Umbilical cord (tissue), 1 donor: Measurements from ENCODE around the gene SMIM45.

Source experiments
- DNase-seq: peaks from one replicate; pipeline ENCODE4 v3.0.0-alpha.2; 2015; ENCODE audit warnings: low spot score

Gene SMIM45

DNA sequence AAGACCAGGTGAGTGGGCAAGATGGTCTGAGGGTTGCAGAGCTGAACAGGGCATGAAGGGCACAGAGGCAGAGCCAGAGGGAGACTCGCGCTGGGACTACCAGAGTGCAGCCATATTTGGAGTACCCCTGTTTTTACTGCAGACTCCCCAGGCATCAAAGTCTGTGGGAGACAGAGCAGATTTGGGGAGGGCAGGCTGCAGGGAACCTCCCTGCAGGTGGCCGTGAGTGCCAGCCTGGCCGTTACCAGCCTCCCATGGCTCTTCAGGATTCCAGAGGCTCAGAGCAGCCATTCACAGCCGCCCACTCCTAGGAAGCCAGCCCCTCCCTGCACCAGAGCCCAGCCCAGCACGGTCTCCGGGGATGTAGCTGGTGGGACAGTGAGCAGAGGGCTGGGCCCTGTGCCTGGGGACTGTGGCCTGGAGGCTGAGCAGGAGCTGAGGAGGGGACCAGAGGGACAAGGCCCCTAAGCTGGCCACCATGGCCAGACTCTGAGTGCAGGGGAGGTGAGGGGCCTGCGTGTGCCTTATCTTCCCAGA lies 17.2 kb downstream of the SMIM45 start, which contains the start of gene SEPTIN3:
TSS of gene SEPTIN3 (plus strand) at position 334 of the 537 bp plus-strand sequence. CDS start 2,050 bp downstream, outside the sequence.
- no peak for DNase-seq

DNA sequence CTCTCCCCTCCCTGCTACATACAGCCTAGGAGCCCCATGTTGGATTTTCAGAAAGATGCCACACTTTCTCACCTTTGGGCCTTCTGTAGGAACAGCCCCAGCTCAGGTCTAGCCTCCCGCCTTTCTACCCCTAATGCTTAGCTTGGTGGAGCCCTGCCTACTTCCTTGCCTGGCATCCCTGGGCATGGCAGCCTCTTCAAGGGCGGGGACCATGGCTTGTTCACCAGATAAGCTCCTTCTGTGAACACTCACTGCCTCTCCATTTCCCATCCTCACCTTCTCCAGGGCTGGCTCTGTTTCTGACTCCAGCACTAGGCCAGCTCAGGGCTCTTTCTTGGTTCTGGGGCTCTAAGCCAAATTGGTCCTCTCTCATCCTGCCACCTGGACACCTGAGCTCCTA lies 18.7 kb downstream of the SMIM45 start:
- no peak for DNase-seq

DNA sequence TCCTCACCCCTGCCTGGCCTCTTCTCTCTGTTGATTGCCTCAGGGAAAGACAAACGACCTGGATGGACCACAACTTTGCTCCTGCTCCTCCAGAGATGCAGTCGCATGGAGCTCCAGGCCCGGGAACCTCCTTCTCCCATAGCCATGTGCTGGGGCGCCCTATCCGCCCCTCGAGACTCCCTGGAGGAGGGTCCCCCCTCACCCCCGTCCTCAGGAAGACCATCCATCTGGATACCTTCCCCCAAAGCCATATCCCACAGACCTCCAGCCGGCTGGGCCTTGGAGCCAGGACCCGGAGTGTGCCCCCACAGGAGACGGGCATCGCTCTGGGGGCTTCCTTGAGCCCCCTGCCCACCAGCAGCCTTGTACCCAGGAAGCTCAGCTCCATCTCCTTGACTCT lies 19.5 kb downstream of the SMIM45 start:
- DNase-seq: no peak

DNA sequence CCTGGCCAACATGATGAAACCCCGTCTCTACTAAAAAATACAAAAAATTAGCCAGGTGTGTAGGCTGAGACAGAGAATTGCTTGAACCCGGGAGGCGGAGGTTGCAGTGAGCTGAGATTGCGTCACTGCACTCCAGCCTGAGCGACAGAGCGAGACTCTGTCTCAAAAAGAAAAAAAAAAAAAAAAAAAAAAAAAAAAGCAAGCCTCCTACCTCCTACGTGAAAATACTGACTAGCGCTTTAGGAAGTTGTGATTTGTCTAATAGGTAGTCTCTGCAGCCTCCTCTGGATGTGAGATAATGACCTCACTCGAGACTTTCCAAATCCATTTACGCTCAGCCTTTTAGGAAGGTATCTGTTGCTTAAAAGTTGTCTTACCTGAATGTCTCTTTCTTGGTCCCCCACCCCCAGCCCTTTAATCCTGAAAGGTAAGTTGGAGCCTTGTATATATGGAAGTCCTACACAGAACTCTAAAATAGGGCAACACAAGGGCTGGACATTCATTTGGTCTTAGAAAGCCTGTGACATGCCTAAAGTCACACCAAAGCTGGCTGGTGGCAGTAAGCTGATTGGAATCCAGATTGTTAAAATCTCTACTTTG lies 22.8 kb downstream of the SMIM45 start:
- DNase-seq: no peak

DNA sequence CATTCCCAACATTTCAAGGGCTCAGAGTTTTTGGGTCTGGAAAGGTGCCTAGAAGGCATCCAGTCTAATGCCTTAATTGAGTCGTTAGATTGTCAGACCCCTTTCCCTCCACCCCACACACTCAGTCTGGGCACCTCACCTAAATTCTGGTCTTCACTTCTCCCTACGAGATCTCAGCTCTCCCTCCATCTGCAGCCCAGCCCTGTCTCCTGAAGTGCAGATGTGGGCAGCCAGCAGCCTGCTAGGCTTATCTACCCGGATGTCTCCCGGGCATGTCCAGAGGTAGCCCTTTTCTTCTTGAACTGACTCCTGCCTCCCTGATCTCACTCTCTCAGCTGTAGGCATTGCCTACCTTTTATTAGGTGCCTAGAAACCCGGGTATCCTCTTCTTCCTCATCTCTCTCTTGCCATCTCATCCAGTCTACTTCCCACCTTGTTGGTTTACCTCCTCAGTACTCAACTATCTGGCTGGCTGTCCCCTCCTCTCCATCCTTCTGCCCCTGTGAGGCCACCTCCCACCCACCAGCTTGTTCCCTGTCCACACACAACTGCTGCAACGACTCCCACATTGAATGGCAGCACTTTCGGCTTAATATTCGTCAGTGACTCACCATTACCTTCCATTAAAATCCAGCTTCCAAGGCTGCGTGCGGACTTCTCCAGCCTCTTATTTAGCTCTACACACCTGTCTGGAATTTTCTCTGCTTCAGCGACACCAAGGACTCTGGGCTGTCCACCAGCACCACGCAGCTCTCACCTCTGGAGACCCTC lies 23.5 kb downstream of the SMIM45 start:
- DNase-seq: no peak

DNA sequence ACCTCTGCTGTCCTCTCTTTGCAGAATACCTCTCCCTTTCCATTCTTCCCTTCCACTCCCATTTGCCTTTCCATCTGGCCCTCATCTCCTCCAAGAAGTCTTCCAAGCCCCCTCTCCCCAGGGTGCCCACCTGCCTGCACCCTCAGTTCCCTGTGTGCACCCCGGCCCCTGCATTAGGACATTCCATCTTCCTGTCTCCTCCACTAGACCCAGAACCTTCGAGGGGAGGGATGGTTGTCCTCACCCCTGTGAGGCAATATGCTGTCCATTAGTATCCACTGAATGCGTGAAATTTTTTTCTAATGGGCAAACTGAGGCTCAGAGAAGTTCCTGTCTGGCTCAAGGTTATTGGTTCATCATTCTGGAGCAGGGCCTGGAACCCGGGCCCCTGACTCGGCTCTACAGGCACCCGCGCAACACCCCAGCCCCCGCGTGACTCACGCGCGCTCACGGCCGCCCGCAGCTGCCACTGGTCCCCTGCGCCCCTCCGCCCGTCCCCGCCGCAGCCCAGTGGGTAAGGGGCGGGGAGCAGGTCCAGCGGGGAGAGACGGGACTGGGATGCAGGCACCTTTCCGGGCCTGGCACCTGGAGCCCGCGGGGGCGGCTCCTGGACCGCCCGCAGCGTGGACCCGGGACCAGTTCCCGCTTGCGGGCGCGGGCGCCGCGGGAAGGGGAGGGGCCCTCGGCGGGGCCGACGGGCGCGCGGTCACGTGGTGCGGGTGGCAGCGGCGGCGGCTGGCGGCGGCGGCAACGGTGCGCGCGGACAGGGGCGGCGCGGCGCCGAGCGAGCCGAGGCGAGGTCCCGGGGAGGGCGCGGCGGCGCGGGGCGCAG lies 24.3 kb downstream of the SMIM45 start:
- no peak for DNase-seq

DNA sequence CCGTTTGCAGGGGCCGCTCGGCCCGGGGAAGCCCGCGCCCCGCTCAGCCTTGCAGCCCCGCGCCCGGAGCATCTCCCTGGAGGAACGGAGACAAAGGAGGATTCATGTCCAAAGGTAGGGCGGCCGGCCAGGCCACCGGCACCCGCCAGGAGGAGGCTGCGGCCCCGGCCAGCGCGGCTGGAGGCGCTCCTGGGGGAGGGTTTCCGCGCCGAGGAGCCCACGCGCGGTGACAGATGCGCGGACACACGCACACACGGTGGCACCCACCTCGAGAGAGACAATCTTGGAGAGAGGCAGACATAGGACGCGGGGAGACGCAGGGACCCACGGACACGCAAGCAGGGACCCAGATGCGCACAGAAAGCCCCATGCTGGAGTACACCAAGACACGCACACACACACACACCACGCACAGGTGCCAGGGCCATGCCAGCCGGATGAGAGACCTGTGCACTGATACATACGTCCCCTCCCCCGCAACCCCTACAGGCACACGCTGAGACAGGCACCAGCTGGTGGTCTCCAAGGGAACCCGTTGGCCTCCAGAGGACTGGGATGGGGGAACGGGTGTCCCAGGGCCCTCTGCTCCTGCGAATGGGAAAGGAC lies 25.1 kb downstream of the SMIM45 start:
- no peak for DNase-seq

DNA sequence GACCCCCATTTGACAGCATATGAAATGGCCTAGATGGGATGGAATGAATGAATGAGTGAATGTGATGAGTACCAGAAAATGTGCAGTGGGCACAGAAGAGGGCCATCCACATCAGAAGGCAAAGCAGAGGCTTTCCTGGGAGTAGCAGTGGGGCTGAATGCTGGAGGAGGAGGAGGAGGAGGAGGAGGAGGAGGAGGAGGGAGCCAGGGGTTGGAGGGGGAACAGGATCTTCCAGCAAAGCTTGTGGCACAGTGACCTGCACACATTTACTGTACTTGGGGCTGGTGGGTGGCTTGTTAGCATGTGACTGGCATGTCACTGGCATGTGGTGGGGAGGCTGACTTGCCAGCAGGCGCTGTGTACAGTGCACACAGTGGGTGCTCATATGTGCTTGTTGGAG lies 26.8 kb downstream of the SMIM45 start:
- DNase-seq: no peak

DNA sequence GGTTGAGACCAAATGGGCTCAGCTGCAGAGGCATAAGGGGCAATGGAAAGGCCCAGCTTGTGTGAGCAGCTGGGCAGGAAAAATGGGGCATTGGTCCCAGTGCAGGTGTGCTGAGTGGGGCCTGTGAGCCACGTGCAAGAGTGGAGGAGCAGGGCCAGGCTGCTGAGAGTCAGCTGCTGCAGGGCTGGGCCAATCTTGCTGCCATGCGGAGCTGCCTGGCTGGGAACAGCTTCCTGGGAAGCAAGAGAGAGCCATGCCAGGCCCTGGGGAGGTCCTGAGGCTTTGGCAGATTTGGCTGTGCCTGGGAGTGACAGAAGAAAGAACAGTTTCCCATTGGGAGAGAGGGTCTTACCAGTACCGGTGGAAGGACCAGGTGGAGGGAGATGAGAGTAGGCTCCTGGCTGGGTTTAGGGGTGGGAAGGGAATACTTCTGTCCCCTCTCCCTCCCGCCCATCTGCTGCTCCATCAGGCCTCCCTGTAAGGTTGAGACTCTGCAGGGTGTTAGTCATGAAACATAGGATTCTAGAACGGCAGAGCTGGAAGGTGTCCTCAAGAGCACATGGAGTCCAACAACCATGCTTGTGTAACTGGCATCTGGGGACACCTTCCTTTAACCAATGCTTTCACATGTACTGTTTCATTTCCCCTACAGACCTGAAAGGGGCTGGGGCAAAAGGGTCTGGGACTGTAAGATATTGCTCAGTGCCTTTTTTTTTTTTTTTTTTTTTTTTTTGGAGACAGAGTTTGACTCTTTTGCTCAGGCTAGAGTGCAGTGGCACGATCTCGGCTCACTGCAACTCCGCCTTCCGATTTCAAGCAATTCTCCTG lies 27.7 kb downstream of the SMIM45 start:
- DNase-seq: no peak

DNA sequence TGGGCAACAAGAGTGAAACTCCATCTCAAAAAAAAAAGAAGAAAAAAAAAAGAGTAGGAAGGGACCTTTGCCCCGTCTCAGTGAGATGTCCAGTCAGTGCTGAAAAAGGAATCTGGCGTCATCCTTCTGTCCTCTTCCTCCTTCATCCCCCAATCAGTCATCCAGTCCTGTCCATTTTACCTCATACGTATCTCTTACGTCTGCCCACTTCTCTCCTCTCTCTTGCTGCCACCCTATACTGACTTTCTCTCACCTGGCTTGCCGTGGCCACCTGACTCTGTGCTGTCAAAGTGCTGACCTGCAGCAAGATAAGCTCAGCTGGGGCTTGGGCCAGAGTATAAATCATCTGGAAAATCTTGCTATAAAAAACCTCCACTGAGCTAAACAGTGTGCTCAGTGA lies 30.9 kb downstream of the SMIM45 start:
- no peak for DNase-seq

DNA sequence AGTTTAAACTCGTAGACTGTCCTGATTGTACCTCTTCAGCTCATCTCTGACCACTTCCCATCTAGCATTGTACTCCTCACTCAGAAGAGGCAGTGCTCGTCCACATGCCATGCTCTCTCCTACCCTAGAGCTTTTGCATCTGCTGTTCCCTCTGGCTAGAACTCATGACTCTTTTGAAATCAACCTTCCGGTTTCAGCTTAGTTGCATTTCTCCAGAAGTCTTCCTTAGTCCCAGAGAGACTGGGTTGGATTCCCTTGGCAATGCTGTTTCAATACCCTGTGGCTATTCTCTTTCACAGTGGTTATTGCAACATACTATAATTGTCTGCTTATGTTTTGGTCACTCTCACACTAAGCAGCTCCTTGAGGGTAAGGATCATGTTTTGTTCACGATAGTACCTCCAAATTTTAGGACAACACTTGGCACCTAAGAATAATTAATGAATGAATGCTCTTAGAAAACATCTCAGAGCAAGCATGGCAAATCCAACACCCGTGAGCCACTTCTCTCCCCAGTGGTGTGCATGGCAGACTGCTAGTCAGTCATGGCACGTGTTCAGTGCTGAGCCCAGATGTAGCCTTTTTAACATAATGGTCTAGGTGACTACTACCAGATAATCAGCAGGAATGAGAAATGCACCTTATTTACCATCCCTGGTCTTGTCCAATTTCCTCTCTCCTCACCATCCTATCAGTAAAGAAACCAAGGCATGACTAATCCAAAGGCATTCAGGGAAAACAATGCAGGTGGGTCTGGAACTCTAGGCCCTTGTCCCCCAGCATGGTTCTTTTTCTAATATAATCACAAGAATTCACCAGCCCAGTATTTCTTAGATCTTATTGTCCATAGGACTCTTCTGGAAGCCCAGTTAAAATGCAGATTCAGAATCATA lies 31.8 kb downstream of the SMIM45 start:
- no peak for DNase-seq

DNA sequence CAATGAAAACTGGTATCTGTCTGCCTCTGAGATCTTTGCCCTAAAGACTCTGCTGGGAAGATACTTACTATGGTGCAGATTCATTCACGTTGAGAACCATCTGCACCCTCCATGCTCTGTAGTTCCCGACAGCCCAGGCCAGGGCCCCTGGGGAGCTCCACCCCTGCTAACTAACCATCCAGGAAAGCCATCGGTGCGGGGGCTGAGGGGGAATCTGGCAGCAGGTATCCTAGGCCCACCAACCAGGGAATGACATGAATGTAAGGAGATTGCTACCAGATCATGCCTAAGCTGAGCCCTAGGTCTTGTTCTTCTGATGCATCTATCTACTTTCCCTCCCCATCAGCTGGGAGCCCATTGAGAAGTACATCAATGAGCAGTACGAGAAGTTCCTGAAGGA lies 35.3 kb downstream of the SMIM45 start:
- no peak for DNase-seq

DNA sequence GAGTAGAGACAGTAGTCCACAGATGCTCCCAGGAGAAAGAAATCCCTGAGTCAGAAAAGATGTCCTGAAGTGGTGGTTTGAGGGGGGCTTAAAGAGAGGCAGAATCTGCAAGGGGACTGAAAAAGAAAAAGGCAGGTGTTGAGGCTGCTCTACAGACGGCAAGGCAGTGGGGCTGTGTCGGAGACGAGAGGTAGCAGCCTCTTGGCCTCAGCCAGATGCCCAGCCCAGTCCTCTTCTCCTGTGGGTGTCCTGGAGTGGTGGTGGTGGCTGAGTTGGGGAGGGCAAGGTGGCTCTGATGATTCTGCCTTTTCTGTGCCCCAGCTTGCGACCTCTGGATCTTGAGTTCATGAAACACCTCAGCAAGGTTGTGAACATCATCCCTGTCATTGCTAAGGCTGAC lies 37.3 kb downstream of the SMIM45 start:
- DNase-seq: no peak

DNA sequence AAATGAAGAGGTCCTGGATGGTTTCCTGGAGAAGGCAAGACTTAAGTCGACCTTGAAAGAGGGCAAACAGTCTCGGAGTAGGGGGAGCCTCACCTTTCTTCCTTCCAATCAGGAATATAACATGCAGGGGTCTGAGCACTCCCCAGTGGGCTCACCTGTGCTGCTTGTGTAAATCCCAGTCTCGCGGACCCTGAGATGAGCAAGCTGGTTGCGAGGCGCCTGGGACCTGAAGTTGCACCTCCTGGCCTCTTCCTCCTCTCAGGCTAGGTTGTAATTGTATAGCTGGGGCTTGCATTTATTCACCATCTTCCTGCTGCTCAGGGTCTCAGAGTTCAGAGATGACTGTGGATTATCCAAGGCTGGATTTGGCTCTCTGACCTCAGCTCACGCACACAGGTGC lies 39.2 kb downstream of the SMIM45 start:
- DNase-seq: no peak

DNA sequence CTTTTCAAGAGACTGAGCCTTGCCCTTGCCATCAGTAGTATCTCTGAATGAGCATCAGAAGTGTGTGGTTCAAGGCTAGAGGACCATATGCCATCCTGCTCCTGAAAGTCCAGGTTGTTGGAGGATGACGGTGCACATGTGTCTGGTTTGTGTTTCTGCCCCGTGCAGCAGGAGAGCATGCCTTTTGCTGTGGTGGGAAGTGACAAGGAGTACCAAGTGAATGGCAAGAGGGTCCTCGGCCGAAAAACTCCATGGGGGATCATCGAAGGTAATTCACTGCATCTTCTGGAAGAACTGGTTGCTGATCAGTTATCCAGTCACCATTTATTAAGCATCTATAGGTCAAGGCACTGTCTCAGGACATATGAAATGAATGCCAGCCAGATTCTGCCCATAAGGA lies 40.5 kb downstream of the SMIM45 start:
- DNase-seq: no peak

DNA sequence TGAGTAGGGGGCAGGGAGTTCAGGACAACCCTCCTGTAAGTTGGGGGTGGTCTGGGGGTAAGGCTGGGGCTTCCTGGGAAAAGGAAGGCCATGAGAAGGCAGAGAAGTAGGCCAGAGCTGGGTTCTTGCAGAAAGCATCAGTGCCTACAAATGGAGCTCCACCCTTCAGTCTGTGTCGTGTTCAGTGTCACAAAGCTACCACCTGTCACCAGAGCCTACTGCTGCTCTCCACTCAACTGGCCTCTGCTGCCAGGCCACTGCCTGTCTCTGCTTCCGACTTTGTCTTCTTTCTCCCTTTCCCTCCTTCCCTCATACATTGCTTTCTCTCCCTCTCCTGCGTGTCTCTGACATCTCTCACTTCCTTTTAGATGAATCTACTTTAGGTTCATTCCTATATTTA lies 43.3 kb downstream of the SMIM45 start:
- DNase-seq: no peak

DNA sequence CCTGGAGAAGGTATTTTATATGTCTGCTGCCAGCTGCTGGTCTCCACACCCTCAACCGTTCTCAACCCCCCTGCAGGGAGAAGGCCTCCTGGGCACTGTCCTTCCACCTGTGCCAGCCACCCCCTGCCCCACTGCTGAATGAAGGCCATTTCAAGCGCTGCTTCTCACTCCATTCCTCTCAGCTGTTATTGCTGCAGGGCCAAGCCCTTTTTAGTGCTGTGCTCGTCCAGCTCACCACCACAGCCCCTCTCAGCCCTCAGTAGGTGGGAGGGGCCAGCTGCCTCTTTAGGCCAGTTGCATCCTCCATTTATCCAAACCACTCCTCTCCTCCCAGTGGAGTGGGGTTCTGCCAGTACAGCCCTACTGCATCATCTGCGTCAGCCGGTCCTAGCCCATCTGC lies 44.9 kb downstream of the SMIM45 start:
- DNase-seq: no peak

DNA sequence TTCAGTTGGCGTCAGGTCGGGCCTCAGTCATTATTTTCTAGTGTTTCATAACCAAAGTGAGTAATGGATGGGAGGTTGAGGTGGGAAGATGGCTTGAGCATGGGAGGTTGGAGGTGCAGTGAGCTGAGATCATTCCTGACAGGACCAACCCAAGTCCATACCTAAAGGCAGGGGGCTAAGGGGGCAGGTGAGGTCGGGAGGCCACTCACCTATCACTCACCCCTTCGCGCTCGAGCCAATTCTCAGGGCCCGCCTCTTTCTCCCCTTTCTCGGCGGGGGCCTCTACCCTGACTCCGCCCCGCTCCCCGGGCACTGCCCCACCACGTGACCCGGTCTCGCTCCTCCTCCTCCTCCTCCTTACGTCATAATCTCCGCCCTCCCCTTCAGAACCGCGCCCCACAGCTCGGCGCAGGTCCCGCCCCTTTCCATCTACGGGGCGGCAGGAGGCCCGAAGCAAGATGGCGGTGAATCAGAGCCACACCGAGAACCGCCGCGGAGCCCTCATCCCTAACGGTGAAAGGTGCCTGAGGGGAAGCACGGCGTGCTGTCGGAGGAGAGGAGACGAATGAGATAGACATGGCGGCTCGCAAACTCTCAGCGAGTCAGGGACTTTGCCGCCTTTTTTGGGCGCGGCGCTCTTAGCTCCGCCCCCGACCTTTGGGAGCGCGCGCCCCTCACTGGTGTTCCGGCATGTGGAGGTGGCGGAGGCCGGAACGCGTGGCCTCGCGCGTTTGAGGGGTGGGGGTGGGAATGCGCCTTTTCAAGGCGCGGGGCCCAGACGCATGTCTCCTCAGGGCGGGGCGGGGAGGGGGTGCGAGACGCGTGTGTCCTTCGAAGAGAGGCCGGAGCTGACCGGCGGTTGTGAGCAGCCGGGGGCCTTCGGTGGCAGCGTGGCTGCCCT lies 46.7 kb downstream of the SMIM45 start, which contains the start of gene WBP2NL:
TSS of gene WBP2NL (plus strand) at position 428 of the 901 bp plus-strand sequence. CDS start at position 459, 31 bp downstream.
- DNase-seq: peak; percentile 65

DNA sequence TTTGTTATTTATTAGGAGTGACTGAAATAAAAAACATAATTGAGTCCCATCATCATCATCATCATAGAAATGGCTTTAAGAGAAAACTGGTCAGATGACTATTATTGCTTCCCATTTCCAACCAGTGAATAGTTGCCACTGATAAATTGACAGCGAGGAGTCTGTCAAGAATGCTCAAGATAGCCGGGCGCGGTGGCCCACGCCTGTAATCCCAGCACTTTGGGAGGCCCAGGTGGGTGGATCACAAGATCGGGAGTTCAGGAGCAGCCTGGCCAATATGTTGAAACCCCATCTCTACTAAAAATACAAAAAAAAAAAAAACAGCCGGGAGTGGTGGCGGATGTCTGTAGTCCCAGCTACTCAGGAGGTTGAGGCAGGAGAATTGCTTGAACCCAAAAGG lies 48.5 kb downstream of the SMIM45 start:
- no peak for DNase-seq
